HG03439 (cell line): ENCODE results near the gene GIMAP2.
A peak's percentile ranks its signal among the peaks of the same experiment; 100 is the strongest.
"Not testable (repeated sequence)": the region's sequence is repeated elsewhere in the genome, so short reads cannot be mapped to it uniquely, and the experiment has no call there.

ENCODE experiments used
- ATAC-seq: cut with Tn5 transposase; IDR thresholded peaks from one replicate; pipeline ENCODE4 v1.9.1; 2021; ENCODE audit warnings: mild to moderate bottlenecking, moderate library complexity; ENCODE audit not compliant: unreplicated experiment

The GIMAP2 gene

DNA sequence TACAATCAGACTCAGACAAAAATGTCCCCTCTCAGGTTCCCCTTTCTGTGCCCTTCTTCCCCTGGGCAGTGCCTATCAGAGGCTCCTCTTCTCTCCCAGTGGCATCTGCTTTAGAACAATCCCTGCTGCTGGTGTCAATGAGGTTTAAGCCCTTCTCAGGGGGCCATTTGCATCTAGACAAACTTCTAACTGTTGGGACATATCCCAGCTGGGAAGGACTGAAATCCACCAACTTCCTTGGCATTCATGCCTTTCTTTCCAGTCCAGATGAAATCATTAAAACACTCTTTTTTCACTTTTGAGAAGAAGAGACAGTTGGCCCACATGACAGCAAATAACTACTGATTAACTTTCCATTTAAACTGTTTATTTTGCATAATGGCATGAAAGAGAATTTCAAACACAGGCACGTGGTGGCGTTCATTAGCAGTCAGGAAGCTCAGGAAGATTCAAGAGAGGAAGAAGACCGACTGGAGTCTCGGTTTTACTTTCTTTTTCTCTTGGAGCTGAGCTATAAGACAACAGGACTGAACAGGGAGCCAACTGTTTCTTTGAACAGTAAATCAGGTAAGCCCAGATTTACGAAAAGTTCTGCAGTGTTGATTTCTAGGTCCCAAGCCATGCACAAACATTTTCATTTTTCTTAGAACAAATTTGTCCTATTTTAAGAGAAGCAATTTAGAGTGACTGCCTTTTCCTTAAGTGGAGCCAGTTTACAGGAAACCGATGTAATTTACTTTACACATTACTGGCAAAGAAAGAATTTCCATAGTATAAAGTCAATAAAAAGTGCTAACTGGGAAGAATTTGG, at the start of gene GIMAP2:
Gene GIMAP2 (plus strand): TSS at position 488 of the 811 bp plus-strand sequence. CDS start 1,354 bp downstream, outside the sequence.
- peak; percentile 93 for ATAC-seq

- ATAC-seq: no peak
These were observed 43.7 kb upstream of the GIMAP2 start for GRCh38 chr7:150641854-150642253.

GRCh38 chr7:150642926-150643325, 42.6 kb upstream of the GIMAP2 start:
- ATAC-seq: no peak

GRCh38 chr7:150645259-150646020, 40.1 kb upstream of the GIMAP2 start:
- ATAC-seq: no peak

DNA sequence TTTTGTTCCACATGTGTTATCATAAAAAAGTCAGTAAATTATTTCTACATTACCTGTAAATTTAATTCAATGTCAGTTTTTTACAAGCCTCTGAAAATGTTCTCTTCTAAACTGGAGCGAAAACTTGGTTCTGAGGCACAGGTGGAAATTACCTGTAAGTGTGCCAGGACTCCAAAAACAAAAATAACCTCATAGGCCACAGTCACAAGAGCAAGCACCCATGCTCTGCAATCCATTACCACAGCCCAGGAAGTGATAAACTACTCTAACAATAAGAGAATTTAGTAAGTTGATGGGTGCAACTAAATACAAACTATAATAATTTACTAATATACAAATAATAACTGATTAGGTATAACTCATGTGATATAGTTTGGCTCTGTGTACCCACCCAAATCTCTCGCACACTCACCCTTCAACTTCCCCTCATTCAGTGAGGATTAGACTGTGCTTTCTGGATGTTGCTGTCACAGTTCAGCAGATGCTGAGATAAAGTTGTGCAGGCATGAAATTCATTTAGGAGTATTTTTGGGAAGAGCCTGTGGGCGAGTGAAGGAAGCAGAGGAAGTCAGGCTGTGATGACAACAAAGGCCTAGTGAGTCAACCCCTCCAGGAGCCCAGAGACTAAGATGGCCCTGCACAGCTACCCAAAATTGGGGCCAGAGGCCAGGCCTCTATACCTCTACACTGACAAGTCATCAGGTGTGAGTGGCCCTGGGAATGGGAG, 37.0 kb upstream of the GIMAP2 start:
- no peak for ATAC-seq

DNA sequence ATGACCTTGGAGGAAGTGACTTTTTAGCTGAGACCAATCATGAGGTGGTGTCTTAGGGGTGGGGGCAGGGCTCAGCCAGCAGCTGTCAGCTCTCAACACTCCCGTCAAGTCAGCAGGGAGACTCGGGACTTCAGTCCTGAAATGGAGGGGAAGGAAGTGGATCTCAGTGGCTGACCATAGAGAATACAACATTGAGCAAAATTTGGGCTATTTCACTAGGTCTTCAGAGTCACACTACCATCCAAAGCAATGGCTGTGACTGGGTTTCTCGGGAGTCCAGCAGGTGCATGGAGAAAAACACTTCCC, 36.5 kb upstream of the GIMAP2 start:
- no peak for ATAC-seq

GRCh38 chr7:150654692-150655091, 30.8 kb upstream of the GIMAP2 start:
- no peak for ATAC-seq

DNA sequence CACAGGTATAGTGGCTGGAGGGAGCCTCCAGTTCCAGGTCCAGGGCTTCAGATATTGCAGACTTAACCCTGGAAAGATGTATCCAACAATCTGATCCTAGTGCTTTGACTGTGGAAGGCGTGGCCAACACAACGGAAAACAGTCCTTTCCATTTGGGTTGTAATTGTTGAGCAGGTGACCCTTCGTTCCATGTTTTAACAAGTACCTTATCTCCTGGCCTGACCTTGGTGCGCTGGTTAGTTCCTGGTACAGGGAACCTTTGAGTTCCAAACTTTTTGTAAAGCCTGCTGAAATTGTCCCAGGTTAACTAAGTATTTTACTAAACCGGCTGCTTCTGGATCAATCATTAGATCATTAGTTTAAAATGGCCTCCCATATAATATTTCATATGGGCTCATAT, 29.5 kb upstream of the GIMAP2 start:
- ATAC-seq: no peak

DNA sequence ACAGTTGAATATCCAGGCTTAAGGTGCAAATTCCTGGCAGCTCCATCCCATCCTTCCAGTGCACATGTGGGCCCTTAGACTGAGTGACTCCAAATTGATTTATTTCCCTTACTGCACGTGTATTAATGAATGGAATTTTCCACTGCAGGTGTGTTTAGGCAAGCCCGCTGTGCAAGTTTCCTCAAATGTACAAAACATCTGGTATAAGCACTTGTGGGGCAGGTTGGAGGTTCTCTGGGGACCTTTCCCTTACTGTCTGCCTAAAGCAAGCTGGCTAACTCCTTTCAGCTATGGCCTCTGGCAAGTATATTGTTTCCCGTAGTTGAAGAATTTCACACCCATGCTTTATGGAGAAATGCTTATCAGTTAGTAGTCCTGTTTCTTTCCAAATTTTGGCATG, 28.0 kb upstream of the GIMAP2 start:
- no peak for ATAC-seq

GRCh38 chr7:150660939-150661613, 24.4 kb upstream of the GIMAP2 start:
- ATAC-seq: no peak

DNA sequence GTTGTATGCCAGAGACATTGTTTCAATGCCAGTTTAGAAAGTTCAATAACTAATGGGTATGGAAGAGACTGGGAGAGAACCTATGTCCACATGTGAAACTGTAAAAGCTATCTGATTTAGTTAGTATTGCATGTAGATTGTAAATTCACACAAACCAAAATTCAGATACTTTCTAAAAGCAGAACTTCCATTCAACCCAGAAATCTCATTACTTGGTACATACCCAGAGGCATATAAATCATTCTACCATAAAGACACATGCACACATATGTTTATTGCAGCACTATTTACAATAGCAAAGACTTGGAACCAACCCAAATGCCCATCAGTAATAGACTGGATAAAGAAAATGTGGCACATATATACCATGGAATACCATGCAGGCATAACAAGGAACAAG, 22.7 kb upstream of the GIMAP2 start:
- not testable (repeated sequence) for ATAC-seq

GRCh38 chr7:150663802-150664494, 21.6 kb upstream of the GIMAP2 start:
- no peak for ATAC-seq

DNA sequence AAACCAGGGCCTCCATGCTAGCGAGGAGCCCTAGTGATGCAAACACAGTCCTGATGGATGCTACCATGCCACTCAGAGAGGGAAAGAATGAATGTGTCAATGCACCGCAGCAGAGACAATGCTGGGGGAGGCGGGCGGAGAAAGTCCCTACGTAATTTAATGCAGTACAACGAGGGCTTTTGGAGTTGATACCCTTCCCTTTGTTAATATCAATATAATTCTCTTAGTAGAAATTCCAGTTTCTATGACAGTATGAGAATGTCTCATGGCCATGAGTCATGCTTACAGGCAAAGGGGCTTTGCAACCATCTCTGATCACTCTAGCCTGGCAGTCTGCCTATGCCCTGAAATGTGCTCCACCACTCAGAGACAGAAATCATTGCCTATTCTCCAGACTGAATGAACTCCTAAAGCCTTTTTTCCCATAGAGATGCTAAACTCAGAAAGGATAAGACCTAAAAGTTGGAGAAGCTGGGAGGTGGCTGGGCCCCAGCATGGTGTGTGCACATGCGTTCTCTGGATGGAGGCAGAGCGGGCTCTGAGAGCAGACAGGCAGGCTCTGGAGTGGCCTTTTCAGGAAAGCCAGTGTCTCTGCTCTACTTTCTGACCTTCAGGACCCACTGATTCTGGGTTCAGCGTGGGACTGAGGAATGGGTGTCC, 20.3 kb upstream of the GIMAP2 start:
- no peak for ATAC-seq

DNA sequence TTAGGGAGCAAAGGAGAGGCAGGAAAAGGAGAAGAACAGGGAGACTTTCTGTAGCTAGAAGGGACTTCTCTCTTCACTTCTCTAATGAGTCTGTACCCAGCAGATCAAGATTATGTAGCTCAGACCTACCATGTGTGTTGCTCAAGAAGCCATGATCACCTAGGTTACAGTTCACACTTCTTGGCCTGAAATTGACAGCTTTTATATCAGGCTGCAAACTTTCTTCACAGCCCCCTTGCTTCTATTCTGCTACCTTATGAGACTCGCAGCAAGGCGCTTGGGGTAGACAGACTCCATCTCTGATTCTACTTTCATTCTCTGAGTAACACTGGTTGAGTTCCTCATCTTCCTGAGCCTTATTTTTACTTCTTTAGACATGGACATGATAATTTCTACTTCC, 19.6 kb upstream of the GIMAP2 start:
- ATAC-seq: no peak

DNA sequence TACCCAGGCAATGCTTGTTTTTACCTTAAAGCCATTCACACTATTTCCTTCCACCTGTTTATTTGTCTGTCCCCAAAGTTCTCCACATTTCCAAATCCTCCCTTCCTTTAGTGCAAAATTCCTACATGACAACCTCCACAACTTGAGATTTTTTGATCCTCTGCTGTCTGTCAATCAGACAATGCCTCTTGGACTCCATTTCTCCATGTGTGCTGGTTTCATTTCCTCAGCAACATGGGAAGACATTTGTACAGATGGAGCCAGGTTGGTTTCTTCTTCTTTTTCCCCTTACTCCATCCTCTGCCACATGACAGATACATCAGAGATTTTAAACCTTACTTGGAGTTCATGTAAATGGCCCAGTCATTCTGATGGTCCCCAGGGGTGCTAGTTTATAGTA, 19.1 kb upstream of the GIMAP2 start:
- no peak for ATAC-seq

DNA sequence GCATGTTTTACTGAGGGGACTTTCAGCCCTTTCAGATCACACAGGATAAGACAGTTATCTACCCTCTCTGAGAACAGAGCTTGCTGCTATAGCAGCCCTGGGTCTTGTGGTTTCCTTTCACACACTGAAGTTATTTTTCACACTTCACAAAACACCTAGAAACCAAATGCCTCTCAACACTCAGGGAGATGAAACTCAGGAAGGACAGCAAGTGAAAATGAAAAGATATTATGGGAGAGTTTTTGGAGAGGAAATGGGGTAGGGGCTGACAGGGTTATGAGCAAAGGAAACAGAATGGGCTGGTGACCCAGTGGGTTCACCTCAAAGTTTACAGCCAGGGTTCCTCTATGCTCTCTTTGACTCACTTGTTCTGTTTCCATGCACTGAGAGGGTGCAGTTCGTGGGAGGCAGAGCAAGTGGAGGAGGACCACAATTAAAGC, 17.0 kb upstream of the GIMAP2 start:
- ATAC-seq: peak; percentile 60

GRCh38 chr7:150668977-150669376, 16.5 kb upstream of the GIMAP2 start:
- no peak for ATAC-seq

GRCh38 chr7:150671798-150672585, 13.5 kb upstream of the GIMAP2 start:
- ATAC-seq: not testable (repeated sequence)

- ATAC-seq: no peak
These were observed 9.8 kb upstream of the GIMAP2 start for GRCh38 chr7:150675714-150676113.
